ENCODE results near the gene SCAI.
"Not testable (repeated sequence)": the region's sequence is repeated elsewhere in the genome, so short reads cannot be mapped to it uniquely, and the experiment has no call there.

SCAI gene

DNA sequence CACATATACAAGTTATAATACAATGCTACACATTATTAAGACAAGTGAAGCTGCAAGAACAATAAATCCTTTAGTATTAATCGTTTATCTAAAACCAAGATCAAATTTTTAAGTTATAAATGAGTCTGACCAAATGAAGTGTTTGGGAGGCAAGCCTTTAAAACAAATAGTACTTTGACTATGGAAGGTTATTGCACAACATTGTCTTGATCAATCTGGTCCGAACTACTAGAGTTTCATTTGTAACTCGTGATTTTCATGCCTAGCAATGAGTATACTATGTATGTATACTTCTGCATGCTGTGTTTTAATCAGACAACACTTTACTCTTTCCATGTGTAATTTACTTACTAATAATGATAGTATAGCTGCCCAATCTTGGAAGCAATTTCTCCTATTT is 115.3 kb downstream of the SCAI start:
- DNase-seq (ENCODE audit: low read depth): no peak

GRCh38 chr9:125024917-125025316 is 118.4 kb downstream of the SCAI start:
- DNase-seq (ENCODE audit: low read depth): no peak

DNA sequence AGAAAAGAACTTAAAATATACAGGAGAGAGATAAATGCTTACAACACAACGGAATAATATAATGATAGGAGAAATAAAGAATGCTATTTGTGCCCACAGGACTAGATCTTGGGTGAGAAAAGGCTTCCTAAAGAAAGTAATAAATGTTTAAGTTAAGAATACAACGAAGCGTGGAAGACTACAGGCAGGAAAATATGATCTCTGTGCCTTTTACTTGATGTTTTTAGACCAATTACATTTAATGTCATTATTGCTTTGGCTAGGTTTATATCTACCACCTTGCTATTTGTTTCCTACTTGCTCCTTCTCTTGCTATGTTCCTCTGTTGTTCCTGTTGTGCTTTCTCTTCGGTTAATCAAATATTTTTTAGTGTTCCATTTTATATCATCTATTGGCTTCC is 122.3 kb downstream of the SCAI start:
- no peak for DNase-seq (ENCODE audit: low read depth)

GRCh38 chr9:125015655-125016054 is 127.7 kb downstream of the SCAI start:
- DNase-seq (ENCODE audit: low read depth): not testable (repeated sequence)

- DNase-seq (ENCODE audit: low read depth): not testable (repeated sequence)
These were observed 131.3 kb downstream of the SCAI start for GRCh38 chr9:125012013-125012412.

DNA sequence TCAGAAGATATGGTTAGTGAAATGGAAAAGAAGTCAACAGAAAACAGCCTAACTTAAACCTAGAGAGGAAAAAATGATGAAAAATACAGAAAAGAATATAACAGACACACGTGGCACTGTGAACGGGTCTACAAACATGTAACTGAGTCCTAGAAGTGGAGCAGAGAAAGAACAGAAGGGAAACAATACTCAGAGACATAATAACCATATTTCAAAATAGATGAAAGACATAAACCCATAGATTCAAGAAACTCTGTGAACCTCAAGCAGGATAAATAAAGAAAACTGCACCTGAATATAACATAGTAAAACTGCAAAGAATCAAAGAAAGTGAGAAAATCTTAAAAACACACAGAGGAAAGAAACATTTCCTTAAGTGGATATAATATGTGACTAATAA is 134.7 kb downstream of the SCAI start:
- DNase-seq (ENCODE audit: low read depth): no peak

GRCh38 chr9:125003332-125003731 is 140.0 kb downstream of the SCAI start:
- no peak for DNase-seq (ENCODE audit: low read depth)

DNA sequence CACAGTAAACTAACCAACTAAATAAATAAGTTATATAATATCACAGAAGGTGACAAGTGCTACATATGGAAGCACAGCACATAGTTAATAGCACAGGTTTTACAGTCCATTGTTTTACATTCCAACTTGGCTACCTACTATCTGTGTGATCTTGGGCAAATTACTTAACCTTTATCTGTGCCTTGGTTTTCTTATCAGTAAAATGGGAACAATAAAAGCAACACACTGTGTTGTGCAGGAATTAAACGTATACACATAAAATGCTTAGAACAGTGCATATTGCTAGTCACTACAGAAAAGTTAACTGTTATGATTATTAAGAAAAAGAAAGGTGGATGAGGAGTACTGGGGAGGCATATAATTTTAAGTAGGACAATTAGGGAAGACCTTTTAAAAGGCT is 159.6 kb downstream of the SCAI start:
- DNase-seq (ENCODE audit: low read depth): no peak

- DNase-seq (ENCODE audit: low read depth): no peak
These were observed 162.9 kb downstream of the SCAI start for GRCh38 chr9:124980431-124980830.

DNA sequence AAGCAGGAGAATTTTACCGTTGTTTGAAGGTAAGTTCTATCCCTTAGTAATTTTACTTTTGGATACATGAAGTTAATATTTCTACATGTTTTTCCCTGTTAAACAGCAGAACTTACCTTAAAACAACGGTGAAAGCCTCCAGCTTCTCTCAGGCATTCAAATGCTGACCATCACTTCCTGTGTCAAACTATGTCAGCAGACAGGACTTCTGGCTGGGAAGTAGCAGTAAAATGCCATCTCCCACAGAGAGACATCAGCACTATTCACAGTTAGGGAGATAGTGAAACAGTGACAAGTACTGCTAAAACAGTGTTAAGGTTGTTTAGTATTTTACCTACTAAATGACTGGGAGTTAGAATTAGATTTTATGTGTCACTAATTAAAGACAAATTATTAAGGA is 168.2 kb downstream of the SCAI start:
- no peak for DNase-seq (ENCODE audit: low read depth)

- no peak for DNase-seq (ENCODE audit: low read depth)
These were observed 169.5 kb downstream of the SCAI start for GRCh38 chr9:124973807-124974206.

GRCh38 chr9:124972241-124972770 is 171.0 kb downstream of the SCAI start:
- no peak for DNase-seq (ENCODE audit: low read depth)

DNA sequence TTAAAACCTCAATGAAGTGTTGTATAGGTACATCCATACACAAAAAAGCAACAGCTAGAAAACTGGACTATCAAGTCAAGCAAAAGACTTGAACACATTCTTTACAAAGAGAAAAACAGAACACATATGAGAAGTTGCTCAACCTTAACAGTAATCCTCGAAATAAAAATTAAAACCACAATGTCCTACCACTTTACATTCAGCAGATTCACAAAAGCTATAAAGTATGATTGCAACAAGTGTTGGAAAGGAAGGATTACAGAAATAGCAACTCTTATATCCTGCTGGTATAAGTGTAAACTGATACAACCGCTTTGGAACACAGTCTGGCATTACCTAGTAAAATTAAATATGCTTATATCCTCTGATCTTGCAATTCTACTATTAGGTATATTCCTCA is 173.9 kb downstream of the SCAI start:
- no peak for DNase-seq (ENCODE audit: low read depth)

DNA sequence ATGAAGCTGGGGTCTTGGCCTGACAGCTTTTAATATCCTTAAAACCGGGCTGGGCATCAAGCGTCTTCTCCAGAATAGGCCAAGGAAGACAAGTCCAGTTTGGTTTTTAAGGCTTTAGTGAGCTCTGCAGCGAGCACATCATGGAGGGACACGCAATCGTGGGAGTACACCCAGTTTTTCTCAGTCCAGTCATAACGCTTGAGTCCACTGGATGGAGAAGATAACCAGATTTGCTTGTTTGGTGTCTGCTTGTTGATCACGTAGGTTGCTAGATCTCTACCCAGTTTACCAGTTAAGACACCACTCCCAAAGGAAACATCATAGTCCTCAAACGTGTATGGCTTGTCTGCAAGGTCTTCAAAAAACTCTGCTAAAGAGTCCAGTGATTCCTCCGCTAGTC is 175.1 kb downstream of the SCAI start:
- no peak for DNase-seq (ENCODE audit: low read depth)

DNA sequence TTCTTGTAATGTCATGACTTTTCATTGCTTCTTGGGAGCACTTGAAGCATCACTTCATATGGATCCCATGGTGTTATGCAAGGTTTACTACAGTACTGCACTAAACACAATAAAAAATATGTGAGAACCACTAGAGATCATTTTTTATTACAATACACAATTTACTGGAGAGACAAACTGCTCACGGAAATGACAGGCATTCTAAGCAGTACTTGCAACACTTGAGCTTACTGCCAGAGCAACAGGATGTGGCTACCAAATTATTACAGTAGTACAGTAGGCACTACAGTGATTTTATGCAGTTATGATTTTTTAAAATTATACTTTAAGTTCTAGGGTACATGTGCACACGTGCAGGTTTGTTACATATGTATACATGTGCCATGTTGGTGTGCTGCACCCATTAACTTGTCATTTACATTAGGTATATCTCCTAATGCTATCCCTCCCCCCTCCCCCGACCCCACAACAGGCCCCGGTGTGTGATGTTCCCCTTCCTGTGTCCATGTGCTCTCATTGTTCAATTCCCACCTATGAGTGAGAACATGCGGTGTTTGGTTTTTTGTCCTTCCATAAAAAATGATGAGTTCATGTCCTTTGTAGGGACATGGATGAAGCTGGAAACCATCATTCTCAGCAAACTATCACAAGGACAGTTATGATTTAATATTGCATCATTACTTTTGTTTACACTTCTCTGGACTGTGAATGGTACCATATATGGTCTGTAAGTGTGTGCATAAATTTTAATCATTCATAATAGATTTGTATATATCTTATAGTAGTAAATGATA is 177.4 kb downstream of the SCAI start:
- not testable (repeated sequence) for DNase-seq (ENCODE audit: low read depth)

- no peak for DNase-seq (ENCODE audit: low read depth)
These were observed 178.7 kb downstream of the SCAI start for GRCh38 chr9:124964604-124965003.

DNA sequence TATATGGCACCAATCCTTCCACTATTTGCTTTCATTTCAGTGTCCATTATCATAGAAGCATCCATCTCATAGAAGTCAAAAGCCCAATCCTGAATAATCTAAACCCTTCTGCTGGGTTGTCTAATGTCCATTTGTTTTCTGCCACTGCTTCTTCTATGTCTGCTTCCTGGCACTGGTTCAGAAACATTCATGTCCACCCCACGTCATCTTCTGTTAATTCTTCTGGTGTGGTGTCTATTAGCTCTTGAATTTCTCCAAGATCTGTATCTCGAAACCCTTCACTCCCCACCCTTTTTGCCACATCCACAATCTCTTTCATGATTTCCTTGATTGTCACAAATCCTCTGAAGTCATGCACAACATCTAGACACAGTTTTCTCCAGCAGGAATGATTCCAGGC is 179.3 kb downstream of the SCAI start:
- DNase-seq (ENCODE audit: low read depth): no peak

DNA sequence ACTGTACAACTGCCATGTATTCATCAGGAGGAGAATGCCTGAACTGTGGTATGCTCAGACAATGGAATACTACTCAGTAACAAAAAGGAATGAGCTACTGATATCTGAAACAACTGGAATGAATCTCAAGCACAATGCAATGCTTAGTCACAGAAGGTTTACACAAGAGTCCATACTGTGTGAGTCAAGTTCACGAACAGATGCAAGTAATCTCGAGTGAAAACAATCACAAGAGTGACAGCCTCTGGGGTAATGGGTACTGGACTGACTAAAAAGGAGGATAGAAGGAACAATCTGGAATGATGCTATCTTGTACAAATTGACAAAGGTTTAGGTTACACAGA is 182.9 kb downstream of the SCAI start:
- no peak for DNase-seq (ENCODE audit: low read depth)

- DNase-seq (ENCODE audit: low read depth): not testable (repeated sequence)
These were observed 183.5 kb downstream of the SCAI start for GRCh38 chr9:124959671-124960408.

DNA sequence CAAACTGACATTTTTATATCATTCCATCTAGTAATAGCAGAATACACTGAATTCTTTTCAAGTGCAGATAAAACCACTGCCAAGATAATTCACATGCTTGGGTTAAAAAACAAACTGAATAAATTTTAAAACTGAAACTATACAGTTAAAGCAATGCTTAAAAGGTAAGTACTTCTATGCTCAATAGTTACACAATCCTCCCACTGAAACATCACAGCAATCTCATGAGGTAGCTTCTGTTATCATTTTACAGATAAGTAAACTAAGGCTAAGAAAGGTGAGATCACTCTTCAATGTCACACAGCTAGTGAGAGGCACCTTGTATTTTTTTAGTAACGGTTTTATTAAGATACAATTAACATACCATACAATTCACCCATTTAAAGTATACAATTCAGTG is 189.1 kb downstream of the SCAI start:
- no peak for DNase-seq (ENCODE audit: low read depth)

- no peak for DNase-seq (ENCODE audit: low read depth)
These were observed 193.1 kb downstream of the SCAI start for GRCh38 chr9:124950050-124950718.

- DNase-seq (ENCODE audit: low read depth): no peak
These were observed 193.9 kb downstream of the SCAI start for GRCh38 chr9:124949387-124949786.
